Ramos (cell line): ENCODE data around the gene GPR137.

ENCODE experiments used
- in situ Hi-C: fragments of 300-500 bp; cut with MboI; formaldehyde crosslinking; loops from one replicate; pipeline ENCODE4 v1.14.3; 2022; ENCODE audit warnings: low sequenced_read_pairs; ENCODE audit not compliant: unreplicated experiment

The GPR137 gene, protein sequence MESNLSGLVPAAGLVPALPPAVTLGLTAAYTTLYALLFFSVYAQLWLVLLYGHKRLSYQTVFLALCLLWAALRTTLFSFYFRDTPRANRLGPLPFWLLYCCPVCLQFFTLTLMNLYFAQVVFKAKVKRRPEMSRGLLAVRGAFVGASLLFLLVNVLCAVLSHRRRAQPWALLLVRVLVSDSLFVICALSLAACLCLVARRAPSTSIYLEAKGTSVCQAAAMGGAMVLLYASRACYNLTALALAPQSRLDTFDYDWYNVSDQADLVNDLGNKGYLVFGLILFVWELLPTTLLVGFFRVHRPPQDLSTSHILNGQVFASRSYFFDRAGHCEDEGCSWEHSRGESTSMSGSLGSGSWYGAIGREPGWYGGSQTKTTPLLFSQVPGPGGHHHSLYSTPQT

GRCh38 chr11:64284962-64285884 is at the start of gene GPR137:
TSS of gene GPR137 (plus strand) at chr11:64285848. CDS start at chr11:64286525, 677 bp downstream.
- in situ Hi-C loops, result no loop called here

DNA sequence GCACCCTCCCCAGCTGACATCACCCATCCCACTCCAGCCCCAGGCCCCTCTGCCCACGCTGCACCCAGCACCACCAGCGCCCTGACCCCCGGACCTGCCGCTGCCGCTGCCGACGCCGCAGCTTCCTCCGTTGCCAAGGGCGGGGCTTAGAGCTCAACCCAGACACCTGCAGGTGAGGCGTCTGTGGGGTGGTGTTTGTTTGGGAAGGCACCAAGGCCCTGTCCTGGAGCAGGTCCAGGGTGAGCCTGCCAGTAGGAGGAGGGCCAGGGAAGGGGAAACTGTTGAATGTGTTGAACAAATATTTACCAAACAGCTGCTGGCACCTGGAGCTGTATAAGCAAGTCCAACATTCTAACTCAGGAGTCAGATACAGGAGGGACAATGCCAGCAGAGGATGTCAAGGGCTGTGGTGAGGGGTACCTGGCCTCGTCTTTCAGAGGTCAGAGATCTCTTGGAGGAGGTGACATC is 48.1 kb upstream of the GPR137 start:
- in situ Hi-C loops, result loop anchor here (25.0 kb wide), 3 partner anchors 900 to 1625 kb away; partner anchors contain the start of genes B3GAT3, EML3, MTA2 and ROM1

DNA sequence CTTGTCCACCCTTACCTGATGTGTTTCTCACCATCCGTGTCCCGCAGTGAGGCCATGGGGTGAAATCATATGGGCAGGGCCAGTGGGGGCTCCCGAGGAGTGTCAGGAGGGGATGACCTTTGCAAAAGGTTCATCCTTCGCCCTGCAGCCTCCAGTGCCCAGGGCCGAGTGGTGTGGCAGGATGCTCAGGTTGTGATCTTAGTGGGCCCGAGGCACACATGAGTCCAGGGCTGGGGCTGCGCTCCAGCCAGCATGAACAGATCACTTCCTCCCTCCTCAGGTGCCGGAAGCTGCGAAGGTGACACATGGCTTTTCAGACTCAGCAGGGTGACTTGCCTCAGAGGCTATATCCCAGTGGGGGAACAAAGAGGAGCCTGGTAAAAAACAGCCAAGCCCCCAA is 47.6 kb upstream of the GPR137 start:
- in situ Hi-C loops, result loop anchor here (25.0 kb wide), 3 partner anchors 899 to 1626 kb away; partner anchors contain the start of genes B3GAT3, EML3, MTA2 and ROM1

- in situ Hi-C loops, result loop anchor here (25.0 kb wide), 3 partner anchors 898 to 1627 kb away; partner anchors contain the start of genes B3GAT3, EML3, MTA2 and ROM1
Measured at GRCh38 chr11:64238999-64239398, 46.6 kb upstream of the GPR137 start.

DNA sequence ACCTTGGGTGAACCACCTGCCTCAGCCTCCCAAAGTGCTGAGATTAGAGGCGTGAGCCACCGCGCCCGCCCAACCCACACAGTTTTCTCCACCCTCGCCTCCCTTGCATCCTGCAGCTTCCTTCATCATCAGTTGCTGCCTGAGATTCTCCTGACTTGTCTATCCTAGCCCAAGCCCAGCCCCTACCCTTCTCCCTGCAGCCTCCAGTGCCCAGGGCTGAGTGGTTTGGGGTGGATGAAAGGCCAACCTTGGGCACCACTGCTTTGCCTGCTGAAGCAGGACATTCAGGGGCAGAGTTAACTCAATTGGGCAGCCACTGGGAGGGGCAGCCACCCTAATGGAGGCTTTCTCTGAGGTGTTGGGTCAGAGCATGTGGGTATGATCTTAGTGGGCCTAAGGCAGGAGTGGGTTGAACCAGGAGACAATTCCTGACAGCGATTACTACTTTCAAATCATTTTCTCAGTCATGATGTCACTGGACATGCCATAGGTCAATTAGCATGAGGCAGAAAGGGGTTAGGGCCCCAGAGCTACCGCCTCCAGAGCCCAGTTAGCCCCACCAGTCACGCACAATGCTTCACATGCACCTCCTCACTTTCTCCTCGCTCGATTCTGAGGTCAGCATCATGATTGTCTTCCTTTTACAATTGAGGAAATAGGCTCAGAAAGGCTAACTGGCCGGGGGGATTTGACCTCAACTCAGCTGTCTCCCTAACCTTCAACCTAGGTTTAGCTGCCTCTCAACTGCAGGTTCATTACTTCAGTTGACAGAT is 45.8 kb upstream of the GPR137 start:
- in situ Hi-C loops, result loop anchor here (25.0 kb wide), 3 partner anchors 897 to 1628 kb away; partner anchors contain the start of genes B3GAT3, EML3, MTA2 and ROM1

GRCh38 chr11:64240435-64241240 is 45.0 kb upstream of the GPR137 start, which contains the start of gene FKBP2:
TSS of gene FKBP2 (plus strand) at chr11:64241095. CDS start at chr11:64242388, 1,293 bp downstream.
- in situ Hi-C loops, result loop anchor here (25.0 kb wide), 3 partner anchors 897 to 1628 kb away; partner anchors contain the start of genes B3GAT3, EML3, MTA2 and ROM1

GRCh38 chr11:64241241-64241490 is 44.5 kb upstream of the GPR137 start:
- in situ Hi-C loops, result loop anchor here (25.0 kb wide), 3 partner anchors 896 to 1629 kb away; partner anchors contain the start of genes B3GAT3, EML3, MTA2 and ROM1

DNA sequence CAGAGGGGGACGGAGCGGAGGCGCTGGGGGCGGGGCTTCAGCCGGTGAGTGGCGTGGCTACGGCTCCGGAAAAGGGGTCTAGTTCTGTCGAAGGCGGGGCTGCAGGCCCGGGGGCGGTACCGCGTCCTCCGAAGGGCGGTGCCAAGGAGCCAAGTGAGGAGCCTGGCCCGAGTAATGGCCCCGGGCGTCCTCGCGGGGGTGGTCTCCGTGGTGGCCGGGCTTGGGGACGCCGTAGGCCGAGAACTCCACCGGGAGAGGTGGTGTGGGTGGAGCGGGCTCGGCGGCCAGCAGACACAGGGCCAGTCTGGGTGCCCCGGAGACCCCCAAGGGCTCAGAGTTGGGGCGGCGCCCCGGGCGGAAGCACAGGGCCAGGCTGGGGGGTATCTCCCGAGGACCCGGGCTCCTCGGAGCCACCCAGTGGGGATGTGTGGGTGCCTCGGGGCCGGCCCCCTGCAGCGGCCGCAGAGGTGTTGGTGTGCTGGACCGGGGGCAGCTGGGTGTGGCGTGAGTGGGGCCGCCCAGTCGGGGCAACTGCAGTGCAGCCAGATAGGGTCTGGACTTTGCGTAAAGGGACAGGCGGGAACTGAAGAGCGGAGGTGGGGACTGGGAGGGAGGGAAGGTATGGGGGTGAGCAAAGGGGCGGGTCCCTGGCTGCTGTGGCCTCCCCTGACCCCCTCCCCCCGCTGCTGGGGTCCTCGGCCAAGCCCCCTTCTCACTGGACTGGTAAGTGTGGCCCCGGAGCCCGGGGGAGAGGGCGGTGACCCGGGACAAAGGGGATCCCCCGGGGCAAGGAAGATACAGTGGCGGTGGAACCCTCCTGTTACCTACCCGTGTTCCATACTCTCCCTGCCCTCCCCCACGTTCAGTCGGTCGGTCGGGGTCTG is 43.9 kb upstream of the GPR137 start:
- in situ Hi-C loops, result loop anchor here (25.0 kb wide), 3 partner anchors 896 to 1629 kb away; partner anchors contain the start of genes B3GAT3, EML3, MTA2 and ROM1

DNA sequence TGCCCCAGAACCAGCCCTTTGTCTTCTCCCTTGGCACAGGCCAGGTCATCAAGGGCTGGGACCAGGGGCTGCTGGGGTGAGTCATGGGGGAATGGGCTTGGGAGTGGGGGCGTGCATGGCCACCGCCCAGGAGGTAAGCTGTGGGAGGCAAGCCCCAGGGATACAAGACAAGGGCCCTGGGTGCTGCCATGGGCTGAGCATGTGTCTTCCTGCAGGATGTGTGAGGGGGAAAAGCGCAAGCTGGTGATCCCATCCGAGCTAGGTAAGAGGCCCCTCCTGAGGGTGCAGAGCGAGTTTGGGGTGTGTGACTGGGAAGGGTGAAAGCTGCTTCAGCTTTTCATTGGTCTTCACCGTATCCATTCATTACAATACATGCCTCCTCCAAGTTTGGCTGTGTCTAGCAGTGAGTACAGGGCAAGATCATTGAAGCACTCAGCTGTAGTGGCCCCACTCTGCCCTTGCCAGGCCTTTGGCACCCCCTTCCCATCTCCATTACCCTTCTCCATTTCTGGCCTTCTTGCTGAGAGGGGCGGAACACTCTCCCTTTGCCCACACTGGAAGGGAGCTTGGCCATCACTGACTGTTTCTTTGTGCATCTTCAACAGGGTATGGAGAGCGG is 42.3 kb upstream of the GPR137 start:
- in situ Hi-C loops, result loop anchor here (25.0 kb wide), 3 partner anchors 894 to 1631 kb away; partner anchors contain the start of genes B3GAT3, EML3, MTA2 and ROM1

GRCh38 chr11:64244107-64244506 is 41.5 kb upstream of the GPR137 start:
- in situ Hi-C loops, result loop anchor here (25.0 kb wide), 3 partner anchors 893 to 1632 kb away; partner anchors contain the start of genes B3GAT3, EML3, MTA2 and ROM1

- in situ Hi-C loops, result loop anchor here (25.0 kb wide), 3 partner anchors 892 to 1633 kb away; partner anchors contain the start of genes B3GAT3, EML3, MTA2 and ROM1
Measured at GRCh38 chr11:64244966-64245365, 40.7 kb upstream of the GPR137 start.

- in situ Hi-C loops, result loop anchor here (25.0 kb wide), 3 partner anchors 892 to 1633 kb away; partner anchors contain the start of genes B3GAT3, EML3, MTA2 and ROM1
Measured at GRCh38 chr11:64245401-64245796, 40.2 kb upstream of the GPR137 start.

DNA sequence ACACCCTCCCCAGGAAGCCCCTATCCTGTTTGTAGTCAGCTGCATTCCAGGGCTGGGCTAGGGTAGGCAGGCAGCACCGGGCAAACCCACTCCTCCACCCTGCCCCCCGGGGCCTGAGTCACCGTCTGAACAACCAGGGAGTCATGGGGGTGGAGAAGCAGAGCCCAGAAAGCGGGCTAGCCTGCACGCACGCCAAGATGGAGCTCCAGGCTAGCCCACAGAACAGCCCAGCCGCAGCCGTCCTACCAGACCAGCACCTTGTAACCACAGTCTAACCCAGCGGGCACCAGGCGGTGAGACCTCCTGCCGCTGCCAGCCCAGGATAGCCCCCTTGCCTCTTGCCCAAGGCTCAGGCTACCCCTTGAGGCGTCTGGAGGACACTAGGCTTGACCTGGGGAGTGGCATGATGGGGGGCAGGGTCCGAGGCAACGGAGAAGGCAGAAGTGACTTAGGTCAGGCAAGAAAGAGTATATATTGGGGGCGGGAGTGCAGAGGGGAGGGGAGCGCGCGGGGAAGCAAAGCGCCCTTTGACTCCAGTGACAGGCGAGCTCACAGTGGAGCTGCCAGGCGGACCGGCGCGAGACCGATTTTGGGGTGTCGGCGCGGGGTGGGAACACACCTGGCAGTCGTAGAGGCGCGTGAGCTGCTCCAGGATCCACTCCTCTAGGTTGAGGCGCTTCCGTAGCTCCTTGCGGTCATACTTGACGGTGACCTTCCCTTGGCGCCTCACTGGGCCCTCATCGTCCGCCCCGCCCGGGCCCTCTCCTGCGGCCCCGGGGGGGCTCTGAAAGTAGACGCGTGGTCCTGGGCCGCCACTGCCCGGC is 39.6 kb upstream of the GPR137 start:
- in situ Hi-C loops, result loop anchor here (25.0 kb wide), 3 partner anchors 891 to 1634 kb away; partner anchors contain the start of genes B3GAT3, EML3, MTA2 and ROM1

GRCh38 chr11:64246621-64246870 is 39.1 kb upstream of the GPR137 start:
- in situ Hi-C loops, result loop anchor here (25.0 kb wide), 3 partner anchors 891 to 1634 kb away; partner anchors contain the start of genes B3GAT3, EML3, MTA2 and ROM1

- in situ Hi-C loops, result loop anchor here (25.0 kb wide), 3 partner anchors 890 to 1635 kb away; partner anchors contain the start of genes B3GAT3, EML3, MTA2 and ROM1
Measured at GRCh38 chr11:64246871-64247728, 38.5 kb upstream of the GPR137 start, which contains the start of gene PPP1R14B. TSS of gene PPP1R14B (minus strand) at chr11:64246943. CDS start at chr11:64246673, 270 bp downstream.
